Measurements from ENCODE around the gene RMDN3.

The RMDN3 gene

DNA sequence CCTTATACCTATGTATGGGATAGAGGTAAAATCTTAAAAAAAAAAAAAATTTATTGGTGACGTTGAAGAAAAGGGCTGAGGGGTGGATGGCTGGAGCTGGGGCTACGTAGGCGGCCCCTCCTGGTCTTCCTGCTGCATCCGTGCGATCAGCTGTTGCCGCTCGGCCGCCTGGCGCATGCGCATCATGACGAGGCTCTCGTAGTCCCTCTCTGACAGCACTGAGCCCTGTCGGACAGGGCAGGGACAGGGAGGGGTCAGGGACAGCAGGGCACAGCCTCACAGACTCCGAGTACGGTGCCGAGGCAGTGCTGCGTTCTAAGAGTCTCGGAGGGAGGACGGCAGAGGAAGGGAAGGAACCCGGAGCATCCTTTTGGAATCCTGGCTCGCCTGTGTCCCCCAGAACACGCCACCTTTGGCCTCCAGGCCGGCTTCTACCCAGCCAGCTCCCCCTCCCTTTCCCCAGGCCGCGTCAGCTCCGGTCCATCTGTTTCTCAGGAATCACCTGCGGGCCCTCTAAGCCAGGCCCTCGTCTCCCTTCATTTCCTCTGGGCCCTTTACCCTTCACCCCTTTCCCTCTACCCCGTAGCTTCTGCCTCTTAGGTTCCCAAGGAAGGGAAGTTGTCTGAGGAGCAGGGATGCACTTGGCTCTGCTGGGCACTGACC, 12.9 kb upstream of the RMDN3 start:
- H3K27ac Mint-ChIP-seq: no peak overlapping the region
- no peak overlapping the region for H3K4me3 Mint-ChIP-seq
- H3K36me3 Mint-ChIP-seq (ENCODE audit: low read depth): peaks cover 18% of the 10 kb centered on the region
- no peaks in the 10 kb centered on the region for H3K27me3 Mint-ChIP-seq (ENCODE audit: low read depth)
- H3K4me1 Mint-ChIP-seq (ENCODE audit: low read depth): peaks cover 40% of the 10 kb centered on the region
- H3K9me3 Mint-ChIP-seq: no peaks in the 10 kb centered on the region
- DNase-seq (ENCODE audit: low spot score): no peak

- Mint-ChIP-seq H3K27me3 (ENCODE audit: low read depth) (no peaks in the 10 kb centered on the region), H3K9me3 (no peaks in the 10 kb centered on the region), H3K27ac (no peak overlapping the region), H3K4me1 (ENCODE audit: low read depth) (peaks cover 42% of the 10 kb centered on the region), H3K4me3 (no peak overlapping the region), H3K36me3 (ENCODE audit: low read depth) (peaks cover 15% of the 10 kb centered on the region)
- DNase-seq (ENCODE audit: low spot score): no peak
Measured at GRCh38 chr15:40766906-40767837, 12.1 kb upstream of the RMDN3 start.

- H3K36me3 Mint-ChIP-seq (ENCODE audit: low read depth): peaks cover 14% of the 10 kb centered on the region
- no peaks in the 10 kb centered on the region for H3K9me3 Mint-ChIP-seq
- no peaks in the 10 kb centered on the region for H3K27me3 Mint-ChIP-seq (ENCODE audit: low read depth)
- peaks cover 42% of the 10 kb centered on the region for H3K4me1 Mint-ChIP-seq (ENCODE audit: low read depth)
- H3K27ac Mint-ChIP-seq: peak overlapping the region; percentile 68
- no peak overlapping the region for H3K4me3 Mint-ChIP-seq
- DNase-seq (ENCODE audit: low spot score): no peak
Measured at GRCh38 chr15:40766194-40766815, 11.3 kb upstream of the RMDN3 start.

DNA sequence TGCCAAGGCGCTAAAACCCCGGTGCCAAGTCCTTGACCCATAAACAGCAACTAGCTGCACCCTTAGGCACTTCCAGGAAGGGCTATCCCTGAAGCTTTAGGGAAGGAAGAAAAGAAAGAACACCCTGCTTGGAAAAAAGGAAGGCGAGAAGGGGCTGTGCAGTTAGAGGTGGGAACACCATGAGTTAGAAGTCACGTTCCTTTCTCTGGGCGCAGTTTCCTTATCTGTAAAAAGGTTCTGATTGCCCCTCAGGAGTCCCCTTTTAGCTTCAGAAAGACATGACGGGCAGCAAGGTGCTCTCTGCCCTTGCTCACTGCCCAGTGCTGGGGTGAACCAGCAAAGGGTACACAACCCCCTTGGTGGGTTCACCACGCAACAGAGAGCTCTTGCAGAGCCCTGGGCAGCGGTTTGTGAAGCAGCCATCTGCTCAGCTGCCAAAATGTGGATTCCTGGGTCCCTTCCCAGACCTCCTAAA, 9.6 kb upstream of the RMDN3 start:
- Mint-ChIP-seq H3K36me3 (ENCODE audit: low read depth) (peaks cover 10% of the 10 kb centered on the region), H3K27ac (peak overlapping the region; percentile 93), H3K27me3 (ENCODE audit: low read depth) (no peaks in the 10 kb centered on the region), H3K4me1 (ENCODE audit: low read depth) (peaks cover 41% of the 10 kb centered on the region), H3K9me3 (no peaks in the 10 kb centered on the region), H3K4me3 (peak overlapping the region; percentile 82)
- DNase-seq (ENCODE audit: low spot score): no peak

GRCh38 chr15:40763801-40764628, 9.0 kb upstream of the RMDN3 start, which contains the start of gene GCHFR:
GCHFR (plus strand) TSS chr15:40764068; CDS start chr15:40764181, 113 bp downstream.
- Mint-ChIP-seq H3K27ac (peak within 1 kb of the TSS; percentile 93), H3K36me3 (ENCODE audit: low read depth) (peaks cover 8% of the 10 kb centered on the region), H3K4me1 (ENCODE audit: low read depth) (peaks cover 34% of the 10 kb centered on the region), H3K27me3 (ENCODE audit: low read depth) (no peaks in the 10 kb centered on the region), H3K4me3 (peak within 1 kb of the TSS; percentile 82), H3K9me3 (no peaks in the 10 kb centered on the region)
- DNase-seq (ENCODE audit: low spot score): peak; percentile 84

GRCh38 chr15:40762919-40763800, 8.1 kb upstream of the RMDN3 start:
- H3K4me1 Mint-ChIP-seq (ENCODE audit: low read depth): peaks cover 31% of the 10 kb centered on the region

DNA sequence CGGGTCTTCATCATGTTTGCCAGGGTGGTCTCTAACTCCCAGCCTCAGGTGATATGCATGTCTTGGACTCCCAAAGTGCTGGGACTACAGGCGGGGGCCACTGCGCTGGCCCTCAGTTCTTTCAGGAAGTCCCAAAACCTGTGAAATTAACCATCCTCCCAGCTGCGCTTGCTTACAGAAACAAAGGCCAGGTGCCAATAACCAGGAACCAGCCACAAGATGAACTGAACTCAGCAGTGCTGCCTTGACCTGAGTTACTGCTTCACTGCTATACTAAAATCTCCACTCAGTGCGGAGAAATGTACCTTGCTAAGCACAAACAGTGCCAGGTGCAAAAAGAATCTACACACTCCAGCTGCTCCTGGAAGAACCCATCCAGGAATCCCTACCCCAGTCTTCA, 4.9 kb upstream of the RMDN3 start:
- Mint-ChIP-seq H3K9me3 (no peaks in the 10 kb centered on the region), H3K27me3 (ENCODE audit: low read depth) (no peaks in the 10 kb centered on the region), H3K36me3 (ENCODE audit: low read depth) (no peaks in the 10 kb centered on the region), H3K4me1 (ENCODE audit: low read depth) (peaks cover 30% of the 10 kb centered on the region), H3K4me3 (no peak overlapping the region), H3K27ac (no peak overlapping the region)
- no peak for DNase-seq (ENCODE audit: low spot score)

More at GRCh38 chr15:40762919-40763800, 8.1 kb upstream of the RMDN3 start:
- H3K36me3 Mint-ChIP-seq (ENCODE audit: low read depth): peaks cover 5% of the 10 kb centered on the region
- H3K9me3 Mint-ChIP-seq: no peaks in the 10 kb centered on the region
- peak; percentile 37 for DNase-seq (ENCODE audit: low spot score)
- no peaks in the 10 kb centered on the region for H3K27me3 Mint-ChIP-seq (ENCODE audit: low read depth)
- H3K27ac Mint-ChIP-seq: peak overlapping the region; percentile 93
- H3K4me3 Mint-ChIP-seq: peak overlapping the region; percentile 82

- Mint-ChIP-seq H3K9me3 (no peaks in the 10 kb centered on the region), H3K27me3 (ENCODE audit: low read depth) (no peaks in the 10 kb centered on the region), H3K4me3 (peak overlapping the region; percentile 26), H3K27ac (peak overlapping the region; percentile 71), H3K4me1 (ENCODE audit: low read depth) (peaks cover 35% of the 10 kb centered on the region), H3K36me3 (ENCODE audit: low read depth) (peaks cover 14% of the 10 kb centered on the region)
- DNase-seq (ENCODE audit: low spot score): no peak
Measured at GRCh38 chr15:40756938-40757337, 1.9 kb upstream of the RMDN3 start.

GRCh38 chr15:40755812-40756208, 756 bp upstream of the RMDN3 start:
- no peak for DNase-seq (ENCODE audit: low spot score)
- Mint-ChIP-seq H3K4me3 (peak overlapping the region; percentile 93), H3K36me3 (ENCODE audit: low read depth) (peaks cover 18% of the 10 kb centered on the region), H3K4me1 (ENCODE audit: low read depth) (peaks cover 35% of the 10 kb centered on the region), H3K27me3 (ENCODE audit: low read depth) (no peaks in the 10 kb centered on the region), H3K27ac (peak overlapping the region; percentile 99), H3K9me3 (no peaks in the 10 kb centered on the region)

GRCh38 chr15:40754574-40754882, 526 bp downstream of the RMDN3 start:
- H3K27ac Mint-ChIP-seq: peak overlapping the region; percentile 99
- DNase-seq (ENCODE audit: low spot score): no peak
- H3K36me3 Mint-ChIP-seq (ENCODE audit: low read depth): peaks cover 22% of the 10 kb centered on the region
- no peaks in the 10 kb centered on the region for H3K27me3 Mint-ChIP-seq (ENCODE audit: low read depth)
- peak overlapping the region; percentile 93 for H3K4me3 Mint-ChIP-seq
- peaks cover 31% of the 10 kb centered on the region for H3K4me1 Mint-ChIP-seq (ENCODE audit: low read depth)
- H3K9me3 Mint-ChIP-seq: no peaks in the 10 kb centered on the region

DNA sequence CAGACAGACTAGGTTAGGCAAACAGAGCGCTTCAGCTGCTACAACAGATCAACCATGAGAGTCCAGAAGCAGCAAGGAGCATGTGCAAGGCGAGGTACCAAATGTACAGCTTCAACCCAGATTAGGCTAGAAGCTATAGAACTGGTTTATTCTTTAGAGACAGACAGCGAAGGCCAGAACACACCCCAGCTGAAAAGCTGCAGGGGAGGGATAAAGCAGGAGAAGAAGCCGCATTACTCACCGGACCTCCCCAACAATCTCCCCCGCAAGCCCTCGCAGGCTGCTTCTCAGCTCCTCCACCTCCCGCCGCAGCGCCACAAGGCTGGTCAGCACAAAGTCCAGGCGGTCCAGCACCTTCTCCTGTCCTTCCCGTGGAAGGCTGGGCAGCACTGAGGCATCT, 3.3 kb downstream of the RMDN3 start:
- no peak overlapping the region for H3K27ac Mint-ChIP-seq
- H3K4me1 Mint-ChIP-seq (ENCODE audit: low read depth): peaks cover 29% of the 10 kb centered on the region
- no peak for DNase-seq (ENCODE audit: low spot score)
- no peak overlapping the region for H3K4me3 Mint-ChIP-seq
- H3K27me3 Mint-ChIP-seq (ENCODE audit: low read depth): no peaks in the 10 kb centered on the region
- no peaks in the 10 kb centered on the region for H3K9me3 Mint-ChIP-seq
- peaks cover 34% of the 10 kb centered on the region for H3K36me3 Mint-ChIP-seq (ENCODE audit: low read depth)

- Mint-ChIP-seq H3K27me3 (ENCODE audit: low read depth) (no peaks in the 10 kb centered on the region), H3K9me3 (no peaks in the 10 kb centered on the region), H3K4me1 (ENCODE audit: low read depth) (peaks cover 28% of the 10 kb centered on the region), H3K27ac (no peak overlapping the region), H3K36me3 (ENCODE audit: low read depth) (peaks cover 38% of the 10 kb centered on the region), H3K4me3 (no peak overlapping the region)
- DNase-seq (ENCODE audit: low spot score): no peak
Measured at GRCh38 chr15:40750885-40751284, 4.2 kb downstream of the RMDN3 start.
